IMR-90 (cell line): Measurements from ENCODE around the gene RERE. TPM values are rescaled to one million over a fixed set of nuclear protein-coding genes. Genes with fewer than 3 reads are reported as not detected.

ENCODE experiments used
- ATAC-seq: fragments of 200-7000 bp; cut with Tn5 transposase; 2 replicates; pipeline ENCODE4 v1.9.1; 2020; ENCODE audit warnings: low read depth, mild to moderate bottlenecking, moderate library complexity
- BruUV-seq: library from RNA; stranded (reverse); fragments of 400-500 nt; replicated peaks from 2 replicates; lab custom pipeline; 2021; lab: Mats Ljungman, UMichigan
- CTCF ChIA-PET: fragments of 300-600 bp; formaldehyde crosslinking; extraction: SDS; loops from one replicate; lab custom pipeline; 2021; ENCODE audit warnings: antibody characterized with exemption; lab: Yijun Ruan, JAX
- POLR2A ChIA-PET: fragments of 300-600 bp; sonication (Branson Sonifier 250); formaldehyde crosslinking; loops from one replicate; lab custom pipeline; 2022; ENCODE audit warnings: antibody characterized with exemption; ENCODE audit not compliant: unreplicated experiment; lab: Charles Lee
- DNase-seq: peaks from one replicate; pipeline ENCODE4 v3.0.0; 2013
- H2AFZ ChIP-seq: replicated peaks from 2 replicates; pipeline ENCODE3; 2013; ENCODE audit warnings: low read length, mild to moderate bottlenecking; ENCODE audit not compliant: poor library complexity
- H2AK5ac ChIP-seq: 2 replicates; pipeline ENCODE4 v1.6.1; 2013; ENCODE audit warnings: low read depth, low read length, inconsistent platforms
- H2AK9ac ChIP-seq: replicated peaks from 2 replicates; pipeline ENCODE3; 2013; ENCODE audit warnings: mild to moderate bottlenecking, low read depth, low read length, moderate library complexity; ENCODE audit not compliant: poor library complexity
- H2BK120ac ChIP-seq: 2 replicates; pipeline ENCODE4 v1.6.1; 2013; ENCODE audit warnings: low read depth, low read length, inconsistent platforms
- H2BK15ac ChIP-seq: 3 replicates; pipeline ENCODE4 v1.6.1; 2013; ENCODE audit warnings: low read depth, low read length, inconsistent platforms
- H2BK20ac ChIP-seq: 2 replicates; pipeline ENCODE4 v1.6.1; 2013; ENCODE audit warnings: low read depth, mild to moderate bottlenecking, inconsistent platforms, low read length, moderate library complexity
- H2BK5ac ChIP-seq: 2 replicates; pipeline ENCODE4 v1.6.1; 2013; ENCODE audit warnings: mild to moderate bottlenecking, low read depth, low read length, inconsistent platforms; ENCODE audit not compliant: poor library complexity, severe bottlenecking
- H3K14ac ChIP-seq: replicated peaks from 2 replicates; pipeline ENCODE4 v1.6.1; 2013; ENCODE audit warnings: low read depth, low read length, inconsistent platforms
- H3K18ac ChIP-seq: 2 replicates; pipeline ENCODE4 v1.6.1; 2013; ENCODE audit warnings: low read depth, low read length, control low read depth
- H3K23ac ChIP-seq: 2 replicates; pipeline ENCODE4 v1.6.1; 2013; ENCODE audit warnings: low read depth, low read length, inconsistent platforms
- H3K27ac ChIP-seq: 2 replicates; pipeline ENCODE4 v1.5.1; 2013; ENCODE audit warnings: mild to moderate bottlenecking, control low read depth, low read length; ENCODE audit not compliant: insufficient read depth
- H3K27me3 ChIP-seq: 2 replicates; pipeline ENCODE4 v1.6.1; 2013; ENCODE audit warnings: low read length; ENCODE audit not compliant: control insufficient read depth, insufficient read depth
- H3K36me3 ChIP-seq: 2 replicates; pipeline ENCODE4 v1.6.1; 2013; ENCODE audit warnings: low read length, mixed read lengths; ENCODE audit not compliant: control insufficient read depth, insufficient read depth
- H3K4ac ChIP-seq: 2 replicates; pipeline ENCODE4 v1.6.1; 2013; ENCODE audit warnings: low read depth, low read length, inconsistent platforms
- H3K4me1 ChIP-seq: 2 replicates; pipeline ENCODE4 v1.6.1; 2013; ENCODE audit warnings: low read length, mixed read lengths; ENCODE audit not compliant: control insufficient read depth, insufficient read depth
- H3K4me2 ChIP-seq: 2 replicates; pipeline ENCODE4 v1.6.1; 2013; ENCODE audit warnings: low read depth, mild to moderate bottlenecking, control low read depth, low read length, moderate library complexity
- H3K4me3 ChIP-seq: 2 replicates; pipeline ENCODE4 v1.5.1; 2013; ENCODE audit warnings: low read depth, mild to moderate bottlenecking, control low read depth, low read length, moderate library complexity; ENCODE audit not compliant: insufficient read depth
- H3K56ac ChIP-seq: 2 replicates; pipeline ENCODE4 v1.6.1; 2013; ENCODE audit warnings: low read length, inconsistent platforms; ENCODE audit not compliant: insufficient read depth; ENCODE audit errors: extremely low read depth
- H3K79me1 ChIP-seq, 2 experiments: 2 replicates each; pipeline ENCODE4 v1.6.1; 2013; ENCODE audit warnings: low read length in 2 of 2, inconsistent platforms in 1 of 2, low read depth in 1 of 2
- H3K9ac ChIP-seq: 2 replicates; pipeline ENCODE4 v1.6.1; 2013; ENCODE audit warnings: low read depth, low read length, control low read depth
- H3K9me1 ChIP-seq: 2 replicates; pipeline ENCODE4 v1.6.1; 2013; ENCODE audit warnings: low read length, inconsistent platforms; ENCODE audit not compliant: insufficient read depth
- H3K9me3 ChIP-seq: 2 replicates; pipeline ENCODE4 v1.6.1; 2013; ENCODE audit warnings: low read length; ENCODE audit not compliant: control insufficient read depth, insufficient read depth
- H4K20me1 ChIP-seq: 2 replicates; pipeline ENCODE4 v1.6.1; 2013; ENCODE audit warnings: low read length, inconsistent platforms; ENCODE audit not compliant: insufficient read depth
- H4K5ac ChIP-seq: 2 replicates; pipeline ENCODE4 v1.6.1; 2013; ENCODE audit warnings: mild to moderate bottlenecking, low read depth, low read length, control low read depth
- H4K8ac ChIP-seq, 2 experiments: 2 replicates each; pipeline ENCODE4 v1.6.1; 2013; ENCODE audit warnings: low read depth in 2 of 2, low read length in 2 of 2, control low read depth in 1 of 2, inconsistent platforms in 1 of 2
- H4K91ac ChIP-seq: 2 replicates; pipeline ENCODE4 v1.6.1; 2013; ENCODE audit warnings: low read depth, low read length, inconsistent platforms; ENCODE audit not compliant: insufficient read depth
- BHLHE40 ChIP-seq: fragments of 150-350 bp; IDR thresholded peaks from 2 replicates; pipeline ENCODE4 v1.6.1; 2016; ENCODE audit warnings: mild to moderate bottlenecking, low read depth, low read length
- CEBPB ChIP-seq: IDR thresholded peaks from 2 replicates; pipeline ENCODE4 v1.6.1; 2012; ENCODE audit warnings: low read depth, low read length, improper control_type of control experiment
- ELK1 ChIP-seq: fragments of 150-350 bp; IDR thresholded peaks from 2 replicates; pipeline ENCODE4 v1.6.1; 2016; ENCODE audit warnings: low read depth, mild to moderate bottlenecking, low read length, moderate library complexity, borderline replicate concordance
- FOS ChIP-seq: fragments of 150-350 bp; IDR thresholded peaks from 2 replicates; pipeline ENCODE4 v1.6.1; 2016; ENCODE audit warnings: low read depth, low read length
- MAFK ChIP-seq: IDR thresholded peaks from 2 replicates; pipeline ENCODE4 v1.6.1; 2012; ENCODE audit warnings: low read depth, low read length, improper control_type of control experiment
- MXI1 ChIP-seq: IDR thresholded peaks from 2 replicates; pipeline ENCODE4 v1.6.1; 2012; ENCODE audit warnings: low read depth, mild to moderate bottlenecking, low read length, moderate library complexity, borderline replicate concordance
- POLR2A ChIP-seq: IDR thresholded peaks from 2 replicates; pipeline ENCODE4 v1.6.1; 2012; ENCODE audit warnings: mild to moderate bottlenecking, low read depth, low read length
- RCOR1 ChIP-seq: IDR thresholded peaks from 2 replicates; pipeline ENCODE4 v1.6.1; 2012; ENCODE audit warnings: mild to moderate bottlenecking, low read length, improper control_type of control experiment; ENCODE audit not compliant: insufficient replicate concordance
- RFX5 ChIP-seq: IDR thresholded peaks from 2 replicates; pipeline ENCODE4 v1.8.0; 2012; ENCODE audit warnings: low read depth, mild to moderate bottlenecking, low read length, moderate library complexity
- SMC3 ChIP-seq: fragments of 150-350 bp; IDR thresholded peaks from 2 replicates; pipeline ENCODE4 v1.6.1; 2016; ENCODE audit warnings: low read depth, mild to moderate bottlenecking, antibody characterized with exemption, low read length, moderate library complexity
- USF2 ChIP-seq: fragments of 150-350 bp; IDR thresholded peaks from 2 replicates; pipeline ENCODE4 v1.6.1; 2017; ENCODE audit warnings: mild to moderate bottlenecking, antibody characterized with exemption, low read length, low read depth
- WGBS, 2 experiments: methylation state at CpG; one replicate each; pipeline versions ENCODE4 v1.1.5 to v1.1.7; 2013; ENCODE audit warnings: missing lambda C conversion rate in 2 of 2; ENCODE audit not compliant: insufficient read length in 1 of 2; ENCODE audit errors: extremely low coverage in 2 of 2; 5-methylcytosine and 5-hydroxymethylcytosine counted together
- dilution Hi-C: fragments of 300-500 bp; cut with HindIII; formaldehyde crosslinking; loops from one replicate; pipeline ENCODE4 v1.14.3; 2018; ENCODE audit warnings: low sequenced_read_pairs; ENCODE audit not compliant: unreplicated experiment
- in situ Hi-C: fragments of 300-500 bp; cut with MboI; formaldehyde crosslinking; loops from 3 replicates; pipeline ENCODE4 v1.14.3; 2019; ENCODE audit warnings: low sequenced_read_pairs, inconsistent platforms, mixed read lengths
- intact Hi-C: fragments of 100-400 bp; cut with micrococcal nuclease; formaldehyde crosslinking; loops from 2 replicates; pipeline ENCODE4 v1.10.0; 2022
- polyA plus RNA-seq, 3 experiments: library from polyadenylated mRNA; depleted of rRNA; stranded (reverse); fragments of >200 nt; gene quantifications; 2 replicates each; pipeline ENCODE4 v1.2.3, GENCODE V29; 2012; ENCODE audit warnings: low replicate concordance in 1 of 3
- total RNA-seq: library from RNA; depleted of rRNA; stranded (reverse); fragments of >200 nt; gene quantifications from 2 replicates; pipeline ENCODE4 v1.2.3, GENCODE V29; 2012

Gene RERE
- total and polyA plus RNA-seq, 2 of the 4 experiments (the other 2 are of a cell fraction), result 11.5 to 25.1 TPM

- no peak overlapping the region for H4K91ac ChIP-seq
- H4K5ac ChIP-seq, result no peak overlapping the region
- no peak overlapping the region for H3K4me2 ChIP-seq
- WGBS, 2 experiments, result no CpG with 5 or more reads among the region's 2 CpGs
- H3K27ac ChIP-seq, result no peak overlapping the region
- H3K18ac ChIP-seq, result no peak overlapping the region
- dilution Hi-C loops (no loop called here), intact Hi-C loops (no loop called here), in situ Hi-C loops (no loop called here)
- no peaks in the 10 kb centered on the region for H3K27me3 ChIP-seq
- H3K9me1 ChIP-seq, result peaks cover 9% of the 10 kb centered on the region
- H2AK9ac ChIP-seq, result no peak overlapping the region
- peaks cover 21% of the 10 kb centered on the region for H3K4me1 ChIP-seq
- ATAC-seq, result 0 out of 2 replicates have a peak, but pooled peaks have one; percentile 16
- BruUV-seq, result no TSS peak
- TF ChIP-seq CEBPB, result no peak
- no peak for TF ChIP-seq FOS
- TF ChIP-seq USF2, result no peak
- TF ChIP-seq BHLHE40, result no peak
- no peak for TF ChIP-seq ELK1
- TF ChIP-seq SMC3, result no peak
- no peak for TF ChIP-seq MXI1
- TF ChIP-seq POLR2A, result no peak
- no peak for TF ChIP-seq RCOR1
- no peak for TF ChIP-seq MAFK
- TF ChIP-seq RFX5, result no peak
- ChIA-PET POLR2A (no interaction called here), CTCF (no interaction called here)
- no peak overlapping the region for H3K56ac ChIP-seq
- H2BK20ac ChIP-seq, result no peak overlapping the region
- H2AK5ac ChIP-seq, result no peak overlapping the region
- no peaks in the 10 kb centered on the region for H3K36me3 ChIP-seq
- H3K4ac ChIP-seq, result 0 out of 2 replicates have a peak overlapping the region, but pooled peaks have one; percentile 27
- no peak overlapping the region for H2BK15ac ChIP-seq
- no peak overlapping the region for H3K4me3 ChIP-seq
- H2BK120ac ChIP-seq, result no peak overlapping the region
- no peak overlapping the region for H2AFZ ChIP-seq
- no peak overlapping the region for H3K9ac ChIP-seq
- H4K20me1 ChIP-seq, result peaks cover 75% of the 10 kb centered on the region
- no peak overlapping the region for H3K14ac ChIP-seq
- no peaks in the 10 kb centered on the region for H3K9me3 ChIP-seq
- no peak overlapping the region for H3K23ac ChIP-seq
- no peak overlapping the region for H4K8ac ChIP-seq
- peaks cover 18 to 69% of the 10 kb centered on the region in 2 experiments for H3K79me1 ChIP-seq
- DNase-seq, result no peak
- H2BK5ac ChIP-seq, result no peak overlapping the region
These were observed 139.7 kb downstream of the RERE start for GRCh38 chr1:8677782-8678181.
